Fibroblast of skin of right biceps (primary cell): ENCODE measurements around the gene ANKH.

ENCODE experiments used
- DNase-seq: peaks from one replicate; pipeline ENCODE4 v3.0.0-alpha.2; 2013

The ANKH gene

GRCh38 chr5:14783691-14784090, 87.9 kb downstream of the ANKH start:
- DNase-seq: no peak

- DNase-seq: no peak
Measured at GRCh38 chr5:14782591-14782990, 89.0 kb downstream of the ANKH start.

GRCh38 chr5:14781106-14781505, 90.5 kb downstream of the ANKH start:
- DNase-seq: no peak

- no peak for DNase-seq
Measured at GRCh38 chr5:14779975-14780374, 91.6 kb downstream of the ANKH start.

- DNase-seq: no peak
Measured at GRCh38 chr5:14778792-14779070, 92.8 kb downstream of the ANKH start.

GRCh38 chr5:14777932-14778791, 93.4 kb downstream of the ANKH start:
- DNase-seq: no peak

- no peak for DNase-seq
Measured at GRCh38 chr5:14777187-14777586, 94.4 kb downstream of the ANKH start.

- DNase-seq: no peak
Measured at GRCh38 chr5:14776602-14777001, 95.0 kb downstream of the ANKH start.

GRCh38 chr5:14775857-14776256, 95.7 kb downstream of the ANKH start:
- peak; percentile 14 for DNase-seq

GRCh38 chr5:14773588-14773987, 98.0 kb downstream of the ANKH start:
- no peak for DNase-seq

GRCh38 chr5:14771972-14772371, 99.6 kb downstream of the ANKH start:
- no peak for DNase-seq

GRCh38 chr5:14771189-14771588, 100.4 kb downstream of the ANKH start:
- no peak for DNase-seq

- DNase-seq: no peak
Measured at GRCh38 chr5:14768508-14769365, 102.8 kb downstream of the ANKH start.

GRCh38 chr5:14767735-14768507, 103.7 kb downstream of the ANKH start:
- no peak for DNase-seq

GRCh38 chr5:14767053-14767452, 104.5 kb downstream of the ANKH start:
- no peak for DNase-seq

GRCh38 chr5:14766584-14766983, 105.0 kb downstream of the ANKH start:
- no peak for DNase-seq

GRCh38 chr5:14765587-14765986, 106.0 kb downstream of the ANKH start:
- DNase-seq: no peak

- no peak for DNase-seq
Measured at GRCh38 chr5:14762549-14763216, 108.9 kb downstream of the ANKH start.

- no peak for DNase-seq
Measured at GRCh38 chr5:14760548-14761002, 111.0 kb downstream of the ANKH start.

- no peak for DNase-seq
Measured at GRCh38 chr5:14759744-14760547, 111.6 kb downstream of the ANKH start.

- no peak for DNase-seq
Measured at GRCh38 chr5:14757850-14758249, 113.7 kb downstream of the ANKH start.

GRCh38 chr5:14756478-14756877, 115.1 kb downstream of the ANKH start:
- no peak for DNase-seq
